NB4 (cell line): Measurements from ENCODE around the gene CLIC3.
A peak's percentile ranks its signal among the peaks of the same experiment; 100 is the strongest.

Source experiments
- DNase-seq: peaks from one replicate; pipeline ENCODE4 v3.0.0; 2010; ENCODE audit warnings: low read depth
- H3K4me3 ChIP-seq: one replicate; pipeline ENCODE4 v1.5.1; 2011; ENCODE audit warnings: mild to moderate bottlenecking, low read depth, low read length, moderate library complexity
- MYC ChIP-seq: IDR thresholded peaks from 2 replicates; pipeline ENCODE4 v1.6.1; 2011; ENCODE audit warnings: low read depth, low read length
- POLR2A ChIP-seq: IDR thresholded peaks from 2 replicates; pipeline ENCODE4 v1.6.1; 2011; ENCODE audit warnings: mild to moderate bottlenecking; ENCODE audit not compliant: insufficient read length; ENCODE audit errors: extremely low read depth
- TF ChIP-seq, protein P1 (sequence below): IDR thresholded peaks from one replicate; pipeline ENCODE4 v1.5.1; 2012; ENCODE audit warnings: low read depth, low read length
- TF ChIP-seq, protein P2 (sequence below): IDR thresholded peaks from 2 replicates; pipeline ENCODE4 v1.6.1; 2011; ENCODE audit warnings: low read depth, low read length

The CLIC3 gene

GRCh38 chr9:137027369-137028262 is 31.2 kb upstream of the CLIC3 start, which contains the start of gene ABCA2:
Gene ABCA2 (minus strand): TSS chr9:137028237. CDS start chr9:137028140, 97 bp downstream.
- H3K4me3 ChIP-seq: peak within 1 kb of the TSS; percentile 85
- no peak for TF ChIP-seq POLR2A
- TF ChIP-seq, protein P1, sequence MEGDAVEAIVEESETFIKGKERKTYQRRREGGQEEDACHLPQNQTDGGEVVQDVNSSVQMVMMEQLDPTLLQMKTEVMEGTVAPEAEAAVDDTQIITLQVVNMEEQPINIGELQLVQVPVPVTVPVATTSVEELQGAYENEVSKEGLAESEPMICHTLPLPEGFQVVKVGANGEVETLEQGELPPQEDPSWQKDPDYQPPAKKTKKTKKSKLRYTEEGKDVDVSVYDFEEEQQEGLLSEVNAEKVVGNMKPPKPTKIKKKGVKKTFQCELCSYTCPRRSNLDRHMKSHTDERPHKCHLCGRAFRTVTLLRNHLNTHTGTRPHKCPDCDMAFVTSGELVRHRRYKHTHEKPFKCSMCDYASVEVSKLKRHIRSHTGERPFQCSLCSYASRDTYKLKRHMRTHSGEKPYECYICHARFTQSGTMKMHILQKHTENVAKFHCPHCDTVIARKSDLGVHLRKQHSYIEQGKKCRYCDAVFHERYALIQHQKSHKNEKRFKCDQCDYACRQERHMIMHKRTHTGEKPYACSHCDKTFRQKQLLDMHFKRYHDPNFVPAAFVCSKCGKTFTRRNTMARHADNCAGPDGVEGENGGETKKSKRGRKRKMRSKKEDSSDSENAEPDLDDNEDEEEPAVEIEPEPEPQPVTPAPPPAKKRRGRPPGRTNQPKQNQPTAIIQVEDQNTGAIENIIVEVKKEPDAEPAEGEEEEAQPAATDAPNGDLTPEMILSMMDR: no peak
- TF ChIP-seq MYC: no peak
- TF ChIP-seq, protein P2, sequence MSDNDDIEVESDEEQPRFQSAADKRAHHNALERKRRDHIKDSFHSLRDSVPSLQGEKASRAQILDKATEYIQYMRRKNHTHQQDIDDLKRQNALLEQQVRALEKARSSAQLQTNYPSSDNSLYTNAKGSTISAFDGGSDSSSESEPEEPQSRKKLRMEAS: no peak
- DNase-seq: peak; percentile 50

DNA sequence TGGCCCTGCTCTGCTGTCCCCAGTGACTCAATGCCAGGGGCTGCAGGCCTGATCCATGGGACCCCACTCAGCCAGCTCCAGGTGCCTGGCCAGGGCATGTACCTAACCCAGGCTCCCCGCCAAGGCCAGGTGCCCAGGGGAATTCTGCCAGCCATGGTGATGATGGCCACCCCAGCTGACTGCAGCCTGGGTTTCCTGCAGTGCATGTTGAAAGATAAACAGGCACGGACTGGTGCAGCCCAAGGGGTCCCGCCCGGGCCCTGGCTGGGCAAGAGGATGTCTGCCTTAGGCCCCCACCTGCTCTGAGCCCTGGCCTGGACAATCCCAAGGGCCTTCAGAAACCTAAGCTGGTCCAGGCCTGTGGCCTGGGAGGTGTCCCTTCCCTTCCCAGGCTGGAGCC is 30.5 kb upstream of the CLIC3 start:
- TF ChIP-seq, protein P1: no peak
- no peak for TF ChIP-seq POLR2A
- TF ChIP-seq, protein P2: no peak
- no peak for TF ChIP-seq MYC
- H3K4me3 ChIP-seq: peak overlapping the region; percentile 85
- DNase-seq: peak; percentile 37

DNA sequence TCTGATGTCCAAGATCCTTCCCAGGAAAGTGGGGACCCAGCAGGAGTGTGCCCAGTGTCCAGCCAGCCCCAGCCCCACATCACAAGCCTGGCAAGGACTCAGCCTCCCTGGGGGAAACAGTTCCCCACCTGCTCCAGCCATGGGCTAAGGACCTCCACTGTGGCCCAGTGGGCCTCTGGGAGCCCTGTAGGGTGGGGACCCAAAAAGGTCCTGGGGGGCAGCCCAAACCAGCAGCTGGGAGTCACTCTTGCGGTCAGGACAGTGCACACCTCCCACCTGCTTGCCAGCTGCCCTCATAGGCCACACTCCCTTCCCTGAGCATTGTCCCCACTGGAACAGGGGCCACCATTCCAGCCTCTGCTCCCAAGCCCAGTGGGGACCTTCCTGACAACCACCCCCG is 30.0 kb upstream of the CLIC3 start:
- H3K4me3 ChIP-seq: peak overlapping the region; percentile 85
- TF ChIP-seq MYC (no peak), POLR2A (no peak)
- TF ChIP-seq, protein P2: no peak
- TF ChIP-seq, protein P1: no peak
- no peak for DNase-seq

DNA sequence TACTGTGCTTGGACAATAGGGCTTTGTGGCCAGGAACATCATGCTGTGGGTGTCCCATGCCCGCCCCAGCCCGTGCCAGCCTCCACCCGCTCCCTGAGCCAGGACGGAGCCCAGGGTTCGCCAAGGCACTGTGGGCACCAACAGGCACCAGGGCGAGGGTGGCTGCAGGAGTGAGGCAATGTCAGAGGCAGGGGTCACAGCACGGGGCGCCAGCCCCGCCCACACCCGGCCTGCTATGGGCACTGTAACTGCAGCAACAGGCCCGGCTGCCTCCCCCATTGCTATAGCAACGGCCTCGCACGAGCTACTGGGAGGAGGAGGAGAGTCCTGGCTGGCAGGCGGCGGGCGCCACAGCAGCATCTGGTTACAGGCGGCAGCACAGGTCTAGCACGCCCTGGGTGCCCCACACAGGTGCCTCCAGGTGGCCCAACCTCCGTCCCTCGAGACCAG is 29.2 kb upstream of the CLIC3 start:
- no peak for TF ChIP-seq MYC
- TF ChIP-seq, protein P1: no peak
- TF ChIP-seq, protein P2: no peak
- TF ChIP-seq POLR2A: no peak
- no peak overlapping the region for H3K4me3 ChIP-seq
- DNase-seq: no peak

DNA sequence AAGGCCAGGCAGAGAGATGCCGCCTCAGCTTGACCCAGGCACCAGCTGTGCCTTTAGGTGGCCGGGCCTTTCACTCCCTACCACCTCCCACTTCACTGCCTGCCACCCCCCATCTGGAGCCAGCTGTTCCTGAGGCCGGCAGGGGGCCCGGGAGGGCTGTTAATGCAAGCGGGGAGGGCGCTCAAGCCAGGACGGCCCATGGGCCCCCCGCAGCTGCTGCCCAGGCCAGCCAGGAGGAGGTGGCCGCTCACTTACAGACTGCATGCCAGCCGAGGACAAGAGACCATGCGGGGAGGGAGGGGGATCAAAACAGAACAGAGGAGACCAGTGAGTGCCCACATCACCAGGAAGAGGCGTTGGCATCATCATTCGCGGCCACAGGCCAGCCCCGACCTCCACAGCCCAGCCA is 27.2 kb upstream of the CLIC3 start:
- DNase-seq: no peak
- no peak for TF ChIP-seq POLR2A
- TF ChIP-seq, protein P2: no peak
- TF ChIP-seq, protein P1: no peak
- TF ChIP-seq MYC: no peak
- no peak overlapping the region for H3K4me3 ChIP-seq
